SK-N-SH (cell line): ENCODE data around the gene ANAPC5. TPM values are rescaled to one million over a fixed set of nuclear protein-coding genes. Genes with fewer than 3 reads are reported as not detected.
A peak's percentile ranks its signal among the peaks of the same experiment; 100 is the strongest.

Experiments used
- CTCF ChIA-PET: fragments of 300-600, 350-600 bp; formaldehyde crosslinking; extraction: SDS; loops from one replicate; lab custom pipeline; 2021; lab: Yijun Ruan, JAX
- POLR2A ChIA-PET: fragments of 350-600 bp; sonication (Branson Sonifier 250); formaldehyde crosslinking; extraction: SDS; loops from one replicate; lab custom pipeline; 2020; ENCODE audit warnings: antibody characterized with exemption, inconsistent platforms; lab: Yijun Ruan, JAX
- DNase-seq: peaks from one replicate; pipeline ENCODE4 v3.0.0; 2012
- H2AFZ ChIP-seq: fragments of 200-600 bp; sonication (generic); 2 replicates; pipeline ENCODE4 v1.8.1; 2016; ENCODE audit warnings: antibody characterized with exemption, mild to moderate bottlenecking, low read depth
- H3F3A ChIP-seq: fragments of 200-600 bp; sonication (generic); replicated peaks from 2 replicates; pipeline ENCODE3; 2016; ENCODE audit warnings: antibody characterized with exemption, mild to moderate bottlenecking; ENCODE audit not compliant: insufficient read depth
- H3K27ac ChIP-seq, 2 experiments: fragments of 200-500 bp in 1 of 2; fragments of 200-600 bp in 1 of 2; sonication (Bioruptor generic) in 1 of 2; sonication (generic), shearing (Covaris generic) in 1 of 2; 2 replicates each; pipeline versions ENCODE4 v1.5.1 to v1.6.1; 2014 to 2016; ENCODE audit warnings: low read depth in 2 of 2, inconsistent platforms in 1 of 2, low read length in 1 of 2, mild to moderate bottlenecking in 1 of 2, mixed read lengths in 1 of 2
- H3K27me3 ChIP-seq: fragments of 200-600 bp; sonication (generic), shearing (Covaris generic); 2 replicates; pipeline ENCODE4 v1.6.1; 2016; ENCODE audit warnings: mixed run types; ENCODE audit not compliant: insufficient read depth
- H3K36me3 ChIP-seq, 2 experiments: fragments of 200-500 bp in 1 of 2; fragments of 200-600 bp in 1 of 2; sonication (Bioruptor generic) in 1 of 2; sonication (generic) in 1 of 2; replicated peaks in 1 of 2; 2 replicates each; pipeline versions ENCODE3 to v1.5.1; 2014 to 2016; ENCODE audit warnings: low read length in 1 of 2, mild to moderate bottlenecking in 1 of 2; ENCODE audit not compliant: insufficient read depth in 2 of 2, control insufficient read depth in 1 of 2
- H3K4me1 ChIP-seq, 2 experiments: fragments of 200-500 bp in 1 of 2; fragments of 200-600 bp in 1 of 2; sonication (Bioruptor generic) in 1 of 2; sonication (generic), shearing (Covaris generic) in 1 of 2; 2 replicates each; pipeline versions ENCODE4 v1.5.1 to v1.6.1; 2014 to 2016; ENCODE audit warnings: low read depth in 1 of 2, low read length in 1 of 2, mixed run types in 1 of 2; ENCODE audit not compliant: insufficient read depth in 2 of 2, control insufficient read depth in 1 of 2
- H3K4me2 ChIP-seq: fragments of 200-600 bp; sonication (generic), shearing (Covaris generic); 2 replicates; pipeline ENCODE4 v1.6.1; 2017; ENCODE audit warnings: mixed run types
- H3K4me3 ChIP-seq, 2 experiments: fragments of 200-500 bp in 1 of 2; fragments of 200-600 bp in 1 of 2; sonication (Bioruptor generic) in 1 of 2; sonication (generic), shearing (Covaris generic) in 1 of 2; 2 replicates each; pipeline versions ENCODE4 v1.5.1 to v1.8.1; 2014 to 2016; ENCODE audit warnings: low read depth in 2 of 2, inconsistent platforms in 1 of 2, low read length in 1 of 2, mild to moderate bottlenecking in 1 of 2, mixed read lengths in 1 of 2, moderate library complexity in 1 of 2
- H3K79me2 ChIP-seq: fragments of 200-600 bp; sonication (generic); 2 replicates; pipeline ENCODE4 v1.8.1; 2017; ENCODE audit warnings: mild to moderate bottlenecking; ENCODE audit not compliant: insufficient read depth
- H3K9ac ChIP-seq: fragments of 200-600 bp; sonication (generic); 2 replicates; pipeline ENCODE4 v1.6.1; 2017; ENCODE audit warnings: mixed run types
- H3K9me2 ChIP-seq: fragments of 200-600 bp; sonication (generic); 2 replicates; pipeline ENCODE4 v1.6.1; 2017; ENCODE audit warnings: mixed run types
- H3K9me3 ChIP-seq: fragments of 200-600 bp; sonication (generic); 2 replicates; pipeline ENCODE4 v1.6.1; 2017; ENCODE audit warnings: mixed run types, mild to moderate bottlenecking, moderate library complexity
- H4K20me1 ChIP-seq: fragments of 200-600 bp; sonication (generic); 2 replicates; pipeline ENCODE4 v1.6.1; 2017; ENCODE audit warnings: mild to moderate bottlenecking, mixed run types; ENCODE audit not compliant: insufficient read depth
- ELF1 ChIP-seq: IDR thresholded peaks from 2 replicates; pipeline ENCODE4 v1.4.0; 2012
- EP300 ChIP-seq, 2 experiments: IDR thresholded peaks; 2 replicates each; pipeline versions ENCODE4 v1.4.0 to v1.6.1; 2012; ENCODE audit warnings: borderline replicate concordance in 1 of 2, low read depth in 1 of 2, low read length in 1 of 2
- EZH2phosphoT487 ChIP-seq: fragments of 200-600 bp; sonication (generic); IDR thresholded peaks from 2 replicates; pipeline ENCODE4 v1.6.1; 2017; ENCODE audit warnings: low read depth, mixed run types, mild to moderate bottlenecking, antibody characterized with exemption, moderate library complexity, borderline replicate concordance
- FOXJ3 ChIP-seq: sonication (generic); formaldehyde crosslinking; IDR thresholded peaks from 2 replicates; pipeline ENCODE4 v1.5.1; 2020; ENCODE audit warnings: mild to moderate bottlenecking, missing genetic modification reagents
- GABPA ChIP-seq: IDR thresholded peaks from 2 replicates; pipeline ENCODE4 v1.4.0; 2012; ENCODE audit warnings: low read depth, mild to moderate bottlenecking
- IRF3 ChIP-seq: fragments of 150-350 bp; IDR thresholded peaks from 2 replicates; pipeline ENCODE4 v1.6.1; 2016; ENCODE audit warnings: mild to moderate bottlenecking, low read depth, low read length
- MXI1 ChIP-seq: IDR thresholded peaks from 2 replicates; pipeline ENCODE4 v1.6.1; 2012; ENCODE audit warnings: mild to moderate bottlenecking, low read depth, low read length, improper control_type of control experiment
- PBX3 ChIP-seq: IDR thresholded peaks from 2 replicates; pipeline ENCODE4; 2012
- POLR2AphosphoS5 ChIP-seq: IDR thresholded peaks from 2 replicates; pipeline ENCODE4 v1.6.1; 2012; ENCODE audit warnings: low read depth, low read length
- RCOR1 ChIP-seq: fragments of 150-350 bp; IDR thresholded peaks from 2 replicates; pipeline ENCODE4 v1.6.1; 2017; ENCODE audit warnings: antibody characterized with exemption, low read length
- REST ChIP-seq: IDR thresholded peaks from 2 replicates; pipeline ENCODE4 v1.6.1; 2012; ENCODE audit warnings: mild to moderate bottlenecking, low read depth, low read length, moderate library complexity
- RFX5 ChIP-seq: IDR thresholded peaks from 2 replicates; pipeline ENCODE4 v1.6.1; 2012; ENCODE audit warnings: mild to moderate bottlenecking, improper control_type of control experiment, low read length
- SIN3A ChIP-seq: IDR thresholded peaks from 2 replicates; pipeline ENCODE4 v1.6.1; 2012; ENCODE audit warnings: low read depth, mild to moderate bottlenecking, low read length, moderate library complexity, borderline replicate concordance
- TAF1 ChIP-seq: IDR thresholded peaks from 2 replicates; pipeline ENCODE4 v1.6.1; 2012; ENCODE audit warnings: low read depth, mild to moderate bottlenecking, low read length, moderate library complexity, borderline replicate concordance
- USF1 ChIP-seq: IDR thresholded peaks from 2 replicates; pipeline ENCODE4 v1.4.0; 2012; ENCODE audit warnings: low read depth, borderline replicate concordance
- YY1 ChIP-seq: IDR thresholded peaks from 2 replicates; pipeline ENCODE4 v1.4.0; 2012; ENCODE audit warnings: low read depth, mild to moderate bottlenecking
- ZBTB33 ChIP-seq: IDR thresholded peaks from 2 replicates; pipeline ENCODE4 v1.4.0; 2012; ENCODE audit warnings: low read depth, borderline replicate concordance
- WGBS: methylation state at CpG from one replicate; pipeline ENCODE4 v1.1.6; 2017; ENCODE audit warnings: low lambda C conversion rate; 5-methylcytosine and 5-hydroxymethylcytosine counted together
- polyA plus RNA-seq, 3 experiments: library from polyadenylated mRNA; depleted of rRNA; stranded (reverse); fragments of >200 nt; gene quantifications; 2 replicates each; pipeline ENCODE4 v1.2.3, GENCODE V29; 2012

Gene ANAPC5
- polyA plus RNA-seq, 1 of the 3 experiments (the other 2 are of a cell fraction): 110 TPM

- TF ChIP-seq REST: peak; percentile 57; the same call in 1 of the 2 replicates
- peak; percentile 77 for TF ChIP-seq IRF3
- no peak for TF ChIP-seq EP300 (IDR thresholded peaks at IDR 0.05; ENCODE audit: borderline replicate concordance in 1 of 2, low read depth in 1 of 2, low read length in 1 of 2)
- TF ChIP-seq RFX5: peak; percentile 61; the same call in 1 of the 2 replicates
- no peak for TF ChIP-seq ZBTB33
- peak; percentile 57 for TF ChIP-seq YY1
- TF ChIP-seq GABPA: peak; percentile 79
- TF ChIP-seq SIN3A: peak; percentile 58; the same call in 1 of the 2 replicates
- TF ChIP-seq FOXJ3 (CRISPR knock-in tag): 0 out of 2 replicates have a peak, but pooled peaks have one; percentile 44
These were observed 47.5 kb upstream of the ANAPC5 start, which contains the start of gene RNF34 (continued) for GRCh38 chr12:121399391-121400331.

GRCh38 chr12:121398355-121398754, 46.1 kb upstream of the ANAPC5 start:
- ChIA-PET CTCF (interaction anchor here (1.2 kb wide), 1 partner anchor 45 kb away, joined by 5 read pairs; no protein-coding TSS in a partner anchor), POLR2A (no interaction called here)
- Histone ChIP-seq H3K36me3 (peaks cover 1 to 2% of the 10 kb centered on the region in 2 experiments), H3K27me3 (no peaks in the 10 kb centered on the region), H3K27ac (no peak overlapping the region), H2AFZ (no peak overlapping the region), H3F3A (no peaks in the 10 kb centered on the region), H3K4me1 (peaks cover 2 to 8% of the 10 kb centered on the region in 2 experiments; a peak in 3 of 4 replicates), H3K4me3 (no peak overlapping the region; a peak in 1 of 4 replicates), H4K20me1 (peaks cover 10% of the 10 kb centered on the region; the same call in 1 of the 2 replicates), H3K9ac (no peak overlapping the region), H3K4me2 (peak overlapping the region; percentile 89; the same call in 1 of the 2 replicates), H3K9me3 (no peaks in the 10 kb centered on the region), H3K9me2 (no peaks in the 10 kb centered on the region), H3K79me2 (peaks cover 45% of the 10 kb centered on the region)
- no peak for DNase-seq
- WGBS: 96% methylated on average over 5 of the region's 5 CpGs
- no peak for TF ChIP-seq IRF3
- no peak for TF ChIP-seq EZH2phosphoT487
- no peak for TF ChIP-seq ELF1
- no peak for TF ChIP-seq MXI1
- no peak for TF ChIP-seq PBX3
- TF ChIP-seq USF1: no peak
- TF ChIP-seq TAF1: no peak
- TF ChIP-seq POLR2AphosphoS5: no peak
- no peak for TF ChIP-seq FOXJ3 (CRISPR knock-in tag)
- no peak for TF ChIP-seq RCOR1
